Stimulated activated CD8-positive, alpha-beta memory T cell treated with anti-CD3 and anti-CD28 coated beads, Interleukin-12 subunit alpha, Interleukin-12 subunit beta, amount 100 ng/mL, for 4 hours (primary cell): ENCODE measurements around the gene CIC.

Experiments used
- DNase-seq: peaks from one replicate; pipeline ENCODE4 v3.0.0-alpha.2; 2020; ENCODE audit warnings: low read depth

Gene CIC

DNA sequence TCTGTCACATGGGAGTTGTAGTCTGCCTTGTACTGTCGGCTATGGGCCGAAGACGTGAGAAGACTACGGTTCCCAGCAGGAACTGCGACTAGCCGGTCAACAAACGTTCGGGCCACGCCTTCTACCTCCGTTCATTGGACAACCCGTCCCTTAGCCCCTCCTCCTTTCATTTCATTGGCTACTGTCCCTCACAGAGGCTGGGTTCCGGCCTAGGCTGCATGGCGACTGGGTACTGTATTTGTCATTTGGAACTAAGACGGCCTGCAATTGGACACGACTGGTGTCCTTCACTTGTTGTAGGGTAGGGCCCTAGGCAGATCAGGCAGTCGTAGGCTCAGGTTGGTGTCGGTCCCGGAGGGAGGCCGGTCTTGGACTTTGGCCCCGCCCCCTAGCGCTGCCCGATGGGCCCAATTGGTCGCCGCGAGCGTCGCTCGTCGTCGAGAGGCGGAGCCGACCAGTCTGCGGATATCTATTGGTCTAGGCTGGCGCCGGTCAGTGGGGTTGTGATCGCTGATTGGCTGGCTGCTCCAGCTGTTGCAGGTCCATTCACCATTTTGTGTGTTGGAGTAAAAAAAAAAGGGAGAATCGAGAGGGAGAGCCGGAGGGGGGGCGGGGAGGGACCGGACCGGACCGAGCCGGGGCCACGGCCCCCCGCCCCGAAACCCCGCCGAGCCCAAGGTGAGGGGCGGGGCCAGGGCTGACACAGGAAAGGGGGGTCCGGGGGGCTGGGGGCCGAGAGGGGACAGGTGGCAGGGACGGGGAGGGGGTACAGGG lies at the start of gene CIC:
TSS of gene CIC (plus strand) at position 549 of the 774 bp plus-strand sequence. CDS start 2,532 bp downstream, outside the sequence.
- peak; percentile 98 for DNase-seq

DNA sequence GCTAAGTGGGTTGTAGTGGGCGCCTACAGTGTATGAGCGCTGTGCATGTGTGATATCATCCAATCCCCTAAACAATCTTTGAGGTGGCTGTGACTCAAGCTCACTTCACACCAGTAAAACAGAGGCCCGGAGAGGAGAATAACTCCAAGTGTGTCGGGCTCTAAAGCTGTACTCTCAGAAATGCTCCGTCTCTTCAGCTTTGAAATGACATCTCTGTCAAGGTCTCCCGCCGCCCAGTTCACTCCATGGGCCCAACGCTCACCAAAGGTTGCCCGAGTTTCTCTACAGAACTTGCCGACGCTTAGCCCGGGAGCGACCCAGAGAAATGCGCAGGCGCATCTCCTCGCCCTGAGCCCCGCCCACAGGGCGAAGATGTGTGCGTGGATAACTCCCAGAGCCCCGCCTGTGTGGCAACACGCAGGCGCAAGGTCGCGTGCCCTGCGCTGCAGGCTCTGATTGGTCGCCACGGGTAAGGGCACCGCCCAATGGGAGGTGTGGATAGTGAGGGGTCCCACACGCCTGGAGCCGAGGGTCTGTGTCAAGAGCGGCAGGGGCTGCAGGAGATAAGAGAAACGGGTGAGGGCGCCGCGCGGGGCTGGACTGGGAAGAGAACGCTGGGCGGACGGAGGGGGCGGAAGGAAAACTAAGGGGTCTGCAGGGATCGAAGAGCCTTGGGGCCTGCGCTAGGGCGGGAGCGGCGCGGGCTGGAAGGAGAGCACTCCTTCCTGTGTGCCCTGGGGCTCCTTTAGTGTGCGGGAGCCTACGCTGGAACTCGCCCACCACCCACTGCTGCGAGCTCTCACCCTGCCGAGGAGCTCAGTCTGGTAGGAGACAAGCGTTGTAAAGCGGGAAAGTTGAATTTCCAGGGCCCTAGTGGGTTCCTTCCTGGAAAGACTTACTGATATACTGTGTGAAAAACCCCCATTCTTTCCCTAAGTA lies 49.0 kb upstream of the CIC start, which contains the start of gene ZNF526:
TSS of gene ZNF526 (plus strand) at position 501 of the 939 bp plus-strand sequence. CDS start 4,092 bp downstream, outside the sequence.
- peak; percentile 94 for DNase-seq

DNA sequence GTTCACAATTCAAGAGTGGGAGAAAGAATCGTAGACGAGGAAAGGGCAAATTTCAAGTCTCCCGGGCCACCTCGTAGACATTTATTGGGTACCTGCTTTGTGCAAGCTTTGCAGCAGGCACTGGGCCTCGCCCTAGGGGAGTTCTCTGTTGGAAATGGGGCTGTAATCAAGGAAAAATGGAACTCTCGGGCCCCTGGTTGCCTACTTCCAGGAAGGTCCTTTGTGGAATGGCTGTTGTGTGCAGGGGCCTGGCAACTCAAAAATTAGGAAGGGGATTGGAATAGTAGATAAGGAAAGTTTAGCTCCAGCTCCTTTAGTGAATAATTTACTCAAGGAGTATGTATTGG lies 48.3 kb upstream of the CIC start:
- no peak for DNase-seq

DNA sequence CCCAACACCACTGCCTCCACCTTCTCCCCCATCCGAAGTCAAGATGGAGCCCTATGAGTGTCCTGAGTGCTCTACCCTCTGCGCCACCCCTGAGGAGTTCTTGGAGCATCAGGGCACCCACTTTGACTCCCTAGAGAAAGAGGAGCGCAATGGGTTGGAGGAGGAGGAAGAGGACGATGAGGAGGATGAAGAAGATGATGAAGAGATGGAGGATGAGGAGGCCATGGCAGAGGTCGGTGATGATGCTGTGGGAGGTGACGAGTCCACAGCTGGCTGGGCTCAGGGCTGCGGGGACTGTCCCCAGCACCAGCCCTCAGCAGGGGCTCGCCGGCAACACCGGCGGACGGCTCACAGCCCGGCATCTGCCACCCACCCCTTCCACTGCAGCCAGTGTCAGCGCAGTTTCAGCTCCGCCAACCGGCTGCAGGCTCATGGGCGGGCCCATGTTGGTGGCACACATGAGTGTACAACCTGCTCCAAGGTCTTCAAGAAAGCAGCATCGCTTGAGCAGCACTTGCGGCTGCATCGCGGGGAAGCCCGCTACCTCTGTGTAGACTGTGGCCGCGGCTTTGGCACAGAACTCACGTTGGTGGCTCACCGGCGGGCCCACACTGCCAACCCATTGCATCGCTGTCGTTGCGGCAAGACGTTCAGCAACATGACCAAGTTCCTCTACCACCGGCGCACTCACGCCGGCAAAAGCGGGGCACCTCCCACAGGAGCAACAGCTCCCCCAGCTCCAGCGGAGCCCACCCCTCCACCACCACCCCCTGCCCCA lies 43.9 kb upstream of the CIC start:
- DNase-seq, result no peak

DNA sequence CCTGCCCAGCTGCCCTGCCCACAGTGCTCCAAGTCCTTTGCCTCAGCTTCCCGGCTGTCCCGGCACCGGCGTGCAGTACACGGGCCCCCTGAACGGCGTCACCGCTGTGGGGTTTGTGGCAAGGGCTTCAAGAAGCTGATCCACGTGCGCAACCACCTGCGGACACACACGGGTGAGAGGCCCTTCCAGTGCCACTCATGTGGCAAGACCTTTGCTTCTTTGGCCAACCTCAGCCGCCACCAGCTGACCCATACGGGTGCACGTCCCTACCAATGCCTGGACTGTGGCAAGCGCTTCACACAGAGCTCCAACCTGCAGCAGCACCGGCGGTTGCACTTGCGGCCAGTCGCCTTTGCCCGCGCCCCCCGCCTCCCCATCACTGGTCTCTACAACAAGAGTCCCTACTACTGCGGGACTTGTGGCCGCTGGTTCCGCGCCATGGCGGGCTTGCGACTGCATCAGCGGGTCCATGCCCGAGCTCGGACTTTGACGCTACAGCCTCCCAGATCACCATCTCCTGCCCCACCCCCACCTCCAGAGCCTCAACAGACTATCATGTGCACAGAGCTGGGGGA lies 43.2 kb upstream of the CIC start:
- no peak for DNase-seq

DNA sequence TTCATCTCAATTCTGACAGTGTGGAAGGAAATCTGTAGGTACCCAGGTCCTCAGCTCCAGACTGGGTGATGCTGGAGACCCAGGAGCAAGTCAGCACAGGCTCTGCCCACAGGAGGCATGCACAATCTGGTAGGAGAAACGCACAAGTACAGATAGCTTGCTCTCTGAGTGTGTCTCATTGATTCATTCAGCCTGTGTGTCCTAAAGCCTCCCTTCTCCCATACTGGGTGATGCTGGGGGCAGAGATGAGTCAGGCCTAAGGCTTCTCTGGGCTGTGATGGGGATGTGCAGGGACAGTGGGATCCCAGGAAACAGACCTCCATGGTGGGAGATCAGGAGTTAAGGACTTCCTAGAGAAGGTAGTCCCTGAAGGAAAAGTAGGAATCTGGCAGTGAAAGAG lies 42.2 kb upstream of the CIC start:
- no peak for DNase-seq

DNA sequence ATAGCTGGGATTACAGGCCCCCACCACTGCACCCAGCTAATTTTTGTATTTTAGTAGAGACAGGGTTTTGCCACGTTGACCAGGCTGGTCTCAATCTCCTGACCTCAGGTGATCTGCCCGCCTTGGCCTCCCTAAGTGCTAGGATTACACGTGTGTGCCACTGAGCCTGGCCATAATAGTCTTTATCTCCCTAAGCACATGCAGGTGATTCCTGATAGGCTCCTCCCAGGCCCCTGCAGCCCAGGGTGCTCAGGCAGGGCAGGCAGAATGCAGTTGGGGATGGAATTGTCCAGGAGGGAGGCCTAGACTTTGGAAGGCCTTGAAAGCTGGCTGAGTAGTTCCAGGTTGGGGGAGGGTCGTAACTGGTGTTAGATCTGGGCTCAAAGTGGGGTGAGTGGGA lies 40.4 kb upstream of the CIC start:
- no peak for DNase-seq

DNA sequence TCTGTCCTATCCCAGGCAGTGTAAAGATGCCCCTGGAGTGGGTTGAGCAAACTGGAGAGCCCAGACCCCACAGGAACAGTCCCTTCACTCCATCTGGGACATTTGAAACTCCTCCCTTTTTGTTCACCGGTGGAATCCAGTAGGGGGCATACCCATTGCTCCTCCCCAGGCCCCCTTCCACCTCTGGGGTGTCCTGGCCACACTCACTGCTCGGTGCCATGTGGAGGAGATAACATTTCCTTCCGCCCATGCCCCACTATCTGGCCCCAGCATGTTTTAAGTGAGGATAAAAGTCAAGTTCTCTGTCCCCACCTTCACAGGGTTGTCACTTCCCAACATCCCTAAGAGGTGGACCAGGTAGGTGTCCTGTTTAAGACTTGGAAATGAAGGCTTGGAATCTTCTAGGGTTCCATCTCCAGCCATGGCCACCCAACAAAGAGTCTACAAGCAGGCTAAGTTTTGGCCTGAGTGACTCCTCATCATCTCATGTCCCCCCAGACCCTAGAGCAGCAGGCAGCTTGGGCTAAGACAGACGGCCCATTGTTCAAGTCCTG lies 39.7 kb upstream of the CIC start:
- DNase-seq, result no peak

DNA sequence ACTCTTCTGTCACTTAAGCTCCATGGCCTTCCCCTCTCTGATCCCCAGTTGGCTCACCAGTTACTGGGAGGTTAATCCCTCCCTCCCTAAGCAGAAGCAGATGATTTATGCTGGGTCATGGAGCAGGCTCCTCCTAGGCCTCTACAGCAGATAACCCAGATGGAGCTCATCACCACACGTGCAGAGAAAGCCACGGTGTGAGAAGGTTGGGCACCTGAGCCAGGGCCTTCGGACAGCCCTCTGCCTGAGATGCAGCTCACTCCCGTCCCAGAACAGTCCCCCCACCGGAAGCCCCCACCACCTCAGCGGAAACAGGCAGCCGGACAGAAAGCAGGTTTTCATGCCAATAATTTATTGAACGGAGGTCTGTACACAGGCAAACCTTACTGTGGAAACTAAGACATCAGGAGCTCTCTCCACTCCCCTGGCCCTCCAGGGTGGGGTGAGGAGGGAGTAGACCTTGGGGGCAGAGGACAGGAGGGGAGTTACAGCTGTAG lies 39.1 kb upstream of the CIC start:
- DNase-seq, result no peak

DNA sequence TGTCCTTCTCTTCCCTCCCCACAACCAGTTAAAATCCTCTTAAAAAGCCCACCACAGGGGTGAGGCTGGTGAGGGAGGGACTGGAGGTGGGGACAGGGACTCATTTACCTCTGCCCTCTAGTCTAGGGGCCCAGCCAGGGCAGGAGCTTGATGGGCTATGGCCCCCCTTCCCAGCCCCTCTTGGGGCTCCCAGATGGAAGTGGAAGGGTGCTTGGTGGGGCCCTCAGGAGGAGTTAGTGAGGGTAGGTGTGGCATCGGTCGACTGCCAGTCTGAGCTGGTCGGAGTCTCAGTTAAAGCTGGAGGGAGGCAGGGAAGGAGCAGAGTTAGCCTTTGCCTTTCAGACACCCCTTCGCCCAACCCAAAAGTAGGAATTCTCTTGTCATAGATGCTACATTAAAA lies 38.5 kb upstream of the CIC start:
- DNase-seq, result no peak

DNA sequence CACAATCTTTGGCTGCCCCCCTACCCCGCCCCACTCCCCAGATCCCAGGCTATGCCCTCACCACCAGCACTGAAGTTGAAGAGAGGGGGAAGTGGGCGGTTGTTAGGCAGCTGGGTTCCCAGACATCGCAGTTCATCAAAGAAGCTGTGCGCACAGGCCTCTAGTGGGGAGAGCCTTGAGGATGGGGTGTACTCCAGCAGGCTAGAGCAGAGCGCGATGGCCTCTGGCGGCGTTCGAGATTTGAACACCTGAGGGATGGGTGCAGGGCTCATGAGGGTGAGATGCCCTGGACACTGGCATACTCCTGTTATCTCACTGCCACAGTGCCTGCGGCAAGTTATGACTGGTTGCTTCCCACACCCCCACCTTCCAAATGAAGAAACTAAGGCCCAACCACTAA lies 36.6 kb upstream of the CIC start:
- no peak for DNase-seq

DNA sequence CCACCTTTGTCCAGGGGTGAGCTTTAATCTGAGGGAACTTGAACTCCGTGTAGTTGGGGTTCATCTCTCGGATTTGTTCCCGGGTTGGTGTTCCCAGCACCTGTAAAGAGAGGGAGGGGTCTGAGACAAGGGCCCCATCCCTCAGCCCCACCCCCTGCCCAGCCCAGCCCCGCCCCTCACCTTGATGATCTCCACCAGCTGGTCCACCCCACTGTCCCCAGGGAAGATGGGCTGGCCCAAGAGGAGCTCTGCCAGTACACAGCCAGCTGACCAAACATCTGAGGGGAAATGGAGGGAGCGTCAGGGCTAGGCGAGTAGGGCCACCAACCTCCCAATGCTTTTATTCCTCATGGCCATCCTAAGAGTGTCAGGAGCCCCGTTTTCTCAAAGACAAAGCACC lies 35.9 kb upstream of the CIC start:
- DNase-seq, result no peak

DNA sequence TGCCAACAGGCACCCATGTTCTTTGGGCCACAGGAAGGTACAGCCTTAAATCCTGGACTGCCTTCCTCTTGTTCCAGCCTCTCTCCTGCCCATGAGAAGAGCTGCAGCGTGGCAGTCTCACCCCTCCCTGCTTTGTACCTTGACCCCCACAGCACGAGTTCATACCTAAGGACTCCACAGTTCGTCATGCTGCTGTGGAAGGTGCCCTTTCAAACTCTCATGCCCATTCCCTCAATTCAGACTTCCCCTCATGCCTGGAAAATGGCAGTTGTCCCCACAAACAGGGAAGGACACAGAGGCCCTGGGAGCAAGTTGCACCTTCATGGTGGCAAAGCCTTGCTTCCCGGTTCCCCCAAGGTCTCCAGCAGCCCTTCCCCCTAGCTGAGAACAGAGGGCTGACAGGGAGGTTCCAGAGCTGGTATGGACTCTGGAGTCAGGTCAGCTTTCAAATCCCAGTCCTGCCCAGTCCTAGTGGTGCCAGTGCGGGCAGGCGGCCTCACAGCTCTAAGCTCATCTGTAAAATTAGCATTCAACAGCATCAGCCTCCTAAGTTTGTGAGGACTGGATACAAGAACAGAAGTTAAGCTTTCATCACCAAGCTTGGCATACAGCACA lies 35.3 kb upstream of the CIC start:
- DNase-seq, result no peak

DNA sequence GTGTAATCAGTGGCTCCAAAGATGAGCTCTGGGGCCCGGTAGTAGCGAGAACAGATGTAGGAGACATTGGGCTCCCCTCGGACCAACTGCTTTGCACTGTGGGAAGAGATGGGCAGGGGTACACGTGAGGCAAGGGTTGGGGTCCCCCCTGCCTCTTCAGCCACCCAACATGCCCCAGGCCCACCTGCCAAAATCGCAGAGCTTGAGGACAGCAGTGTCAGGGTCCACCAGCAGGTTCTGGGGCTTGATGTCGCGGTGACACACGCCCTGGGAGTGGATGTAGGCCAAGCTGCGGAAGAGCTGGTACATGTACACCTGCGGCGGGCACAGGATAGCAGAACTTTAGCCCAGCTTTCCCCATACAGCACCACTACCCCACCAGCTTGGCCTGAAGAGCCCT lies 34.7 kb upstream of the CIC start:
- no peak for DNase-seq

DNA sequence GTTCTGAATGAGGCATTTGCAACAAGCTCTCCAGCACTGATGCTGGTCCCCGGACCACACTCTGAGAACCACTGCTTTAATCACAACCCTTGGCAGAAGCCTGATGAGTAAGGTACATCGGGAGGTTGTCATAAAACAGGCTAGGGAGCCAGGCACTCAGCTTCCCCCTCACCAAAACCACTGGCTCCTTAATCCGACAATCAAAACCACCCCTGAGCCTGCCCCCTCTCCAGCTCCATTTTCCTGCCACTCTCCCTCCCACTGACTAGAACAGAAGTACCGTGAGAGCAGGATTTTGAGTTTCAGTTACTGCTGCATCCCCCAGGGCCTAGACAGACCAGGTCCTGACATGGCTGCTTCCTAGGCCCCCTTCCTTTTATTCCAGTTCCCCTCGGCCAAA lies 33.9 kb upstream of the CIC start:
- no peak for DNase-seq

DNA sequence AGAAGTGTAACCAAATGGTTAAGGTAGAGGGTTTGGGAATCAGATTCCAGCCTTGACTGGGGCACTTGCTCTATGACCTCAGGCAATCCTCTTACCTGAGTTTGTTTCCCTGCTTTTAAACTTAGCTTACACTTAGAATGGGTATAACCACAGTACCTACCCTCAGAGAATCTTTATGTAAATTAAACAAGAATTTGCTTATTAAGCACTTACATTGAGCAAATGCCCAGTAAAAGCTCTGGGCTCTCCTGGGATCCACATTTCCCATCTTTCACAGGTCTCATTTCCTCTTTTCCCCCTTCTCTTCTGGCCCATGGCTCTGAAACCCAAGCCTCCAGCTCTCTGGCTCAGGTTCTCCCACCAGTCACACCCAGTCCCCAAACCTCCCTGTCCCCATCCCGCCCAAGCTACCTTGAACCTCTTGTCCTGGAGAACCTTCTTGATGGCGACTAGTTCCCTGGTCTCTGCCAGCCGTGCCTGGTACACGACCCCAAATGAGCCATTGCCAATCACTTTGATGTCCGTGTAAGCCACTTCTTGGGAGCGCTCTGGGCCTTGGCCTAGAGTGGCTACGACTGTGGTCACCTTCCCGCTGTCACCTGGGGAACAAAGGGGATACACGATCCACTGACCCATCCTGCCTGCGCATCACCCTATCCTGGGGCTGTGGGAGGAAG lies 29.4 kb upstream of the CIC start:
- DNase-seq, result no peak

DNA sequence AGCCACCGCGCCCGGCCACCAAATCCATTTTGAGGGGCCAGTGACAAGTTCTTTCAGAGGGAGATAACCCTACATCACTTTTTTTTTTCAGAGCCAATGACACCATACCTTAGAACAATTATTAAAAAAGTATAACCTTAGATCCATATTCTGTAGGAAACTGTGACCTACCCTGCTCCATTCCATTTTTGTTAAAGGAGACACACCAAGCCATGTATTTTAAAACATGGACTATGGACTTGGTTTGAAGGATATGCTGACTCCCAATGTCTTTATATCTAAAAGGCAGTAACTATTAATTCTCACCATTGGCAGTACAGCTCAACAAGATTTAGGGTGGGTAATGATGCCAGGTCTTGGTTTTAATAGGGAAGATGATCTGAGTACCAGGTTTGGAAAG lies 27.8 kb upstream of the CIC start:
- DNase-seq, result no peak

DNA sequence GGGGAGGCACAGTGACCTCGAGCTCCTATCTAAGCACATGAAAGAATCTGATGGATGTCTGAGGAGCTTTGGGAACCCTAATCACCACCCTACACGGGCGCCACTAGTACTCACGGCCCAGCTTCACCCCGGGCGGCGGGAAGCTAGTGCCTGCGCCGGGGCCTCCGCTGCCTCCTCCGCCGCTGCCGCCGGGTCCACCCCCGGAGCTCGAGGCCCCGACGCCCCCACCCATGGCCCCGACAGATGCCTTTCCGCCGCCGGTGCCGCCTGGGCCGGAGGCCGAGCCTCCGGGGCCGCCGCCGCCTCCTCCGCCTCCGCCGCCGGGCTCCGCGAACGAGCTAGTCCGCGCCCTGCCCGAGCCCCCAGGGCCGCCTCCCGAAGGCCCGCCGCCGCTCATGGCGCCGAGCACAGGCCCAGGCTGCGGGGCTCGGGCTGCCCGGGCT lies 27.0 kb upstream of the CIC start:
- no peak for DNase-seq

DNA sequence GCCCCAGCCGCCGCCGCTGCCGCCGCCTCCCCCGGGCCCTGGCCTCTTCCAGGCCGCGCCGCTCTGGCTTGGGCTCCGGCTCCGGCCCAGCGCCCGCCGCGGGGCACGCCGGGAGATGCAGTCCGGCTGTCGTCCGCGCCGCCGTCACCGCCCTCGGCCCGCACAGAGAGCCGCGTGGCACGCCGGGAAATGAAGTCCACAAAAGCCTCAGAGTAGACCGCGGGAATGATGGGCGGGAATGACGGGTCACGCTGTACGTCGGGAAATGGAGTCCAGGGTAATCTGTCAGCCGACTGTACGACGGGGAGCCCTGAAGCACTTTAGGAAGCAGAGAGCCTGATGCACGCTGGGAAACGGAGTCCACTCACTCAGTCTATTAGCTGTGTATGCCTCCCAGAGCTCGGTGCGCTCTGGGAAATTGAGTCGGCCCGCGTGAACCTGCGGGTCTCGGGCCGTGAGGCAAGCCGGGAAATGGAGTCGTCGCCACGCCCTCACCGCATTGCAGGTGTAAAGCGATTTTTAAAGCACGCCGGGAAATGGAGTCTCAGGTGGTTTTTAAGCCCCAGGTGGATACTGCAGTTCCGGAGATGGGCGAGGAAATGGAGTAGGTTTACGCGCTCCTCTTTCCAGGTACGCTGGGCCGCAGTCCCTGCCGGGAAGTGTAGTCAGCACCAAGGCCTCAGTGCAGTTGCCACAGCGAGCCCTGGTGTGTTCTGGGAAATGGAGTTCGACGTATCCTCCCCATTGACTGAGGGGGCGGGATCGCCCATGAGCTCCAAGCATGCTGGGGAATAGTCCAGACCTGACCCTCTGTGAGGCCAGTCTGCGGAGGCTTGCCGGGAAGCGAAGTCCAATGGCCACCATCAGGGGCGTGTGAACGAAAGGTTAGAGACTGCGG lies 26.3 kb upstream of the CIC start, which contains the start of gene GSK3A:
TSS of gene GSK3A (minus strand) at position 91 of the 898 bp plus-strand sequence. CDS start 137 bp downstream, outside the sequence.
- DNase-seq, result peak; percentile 94
